ENCODE data around the gene CHD5.

CHD5 gene

DNA sequence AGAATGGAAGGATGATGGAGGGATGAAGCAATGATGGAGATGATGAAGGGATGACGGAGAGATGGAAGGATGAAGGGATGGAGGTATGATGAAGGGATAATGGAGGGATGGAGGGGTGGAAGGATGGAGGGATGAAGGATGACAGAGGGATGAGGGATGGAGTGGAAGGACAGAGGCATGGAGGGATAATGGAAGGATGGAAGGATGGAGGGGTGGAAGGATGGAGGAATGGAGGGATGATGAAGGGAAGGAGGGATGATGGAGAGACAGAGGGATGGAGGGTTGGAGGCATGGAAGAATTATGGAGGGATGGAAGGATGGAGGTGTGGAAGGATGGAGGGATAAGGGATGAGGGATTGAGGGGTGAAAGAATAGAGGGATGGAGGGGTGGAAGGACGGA lies 71.6 kb downstream of the CHD5 start:
- Histone ChIP-seq H3K27ac (no peak overlapping the region), H3K9me3 (no peaks in the 10 kb centered on the region), H3K4me3 (no peak overlapping the region), H3K4me1 (no peaks in the 10 kb centered on the region), H3K27me3 (peaks cover 0 to 40% of the 10 kb centered on the region in 2 donors), H3K36me3 (peaks cover 0 to 13% (median 0%) of the 10 kb centered on the region in 3 donors)
- intact Hi-C loops (cut with DNase I; ENCODE audit: low total_unique reads), result no loop called here
- TF ChIP-seq CTCF (IDR thresholded peaks at IDR 0.05), result no peak
- DNase-seq, result no peak

DNA sequence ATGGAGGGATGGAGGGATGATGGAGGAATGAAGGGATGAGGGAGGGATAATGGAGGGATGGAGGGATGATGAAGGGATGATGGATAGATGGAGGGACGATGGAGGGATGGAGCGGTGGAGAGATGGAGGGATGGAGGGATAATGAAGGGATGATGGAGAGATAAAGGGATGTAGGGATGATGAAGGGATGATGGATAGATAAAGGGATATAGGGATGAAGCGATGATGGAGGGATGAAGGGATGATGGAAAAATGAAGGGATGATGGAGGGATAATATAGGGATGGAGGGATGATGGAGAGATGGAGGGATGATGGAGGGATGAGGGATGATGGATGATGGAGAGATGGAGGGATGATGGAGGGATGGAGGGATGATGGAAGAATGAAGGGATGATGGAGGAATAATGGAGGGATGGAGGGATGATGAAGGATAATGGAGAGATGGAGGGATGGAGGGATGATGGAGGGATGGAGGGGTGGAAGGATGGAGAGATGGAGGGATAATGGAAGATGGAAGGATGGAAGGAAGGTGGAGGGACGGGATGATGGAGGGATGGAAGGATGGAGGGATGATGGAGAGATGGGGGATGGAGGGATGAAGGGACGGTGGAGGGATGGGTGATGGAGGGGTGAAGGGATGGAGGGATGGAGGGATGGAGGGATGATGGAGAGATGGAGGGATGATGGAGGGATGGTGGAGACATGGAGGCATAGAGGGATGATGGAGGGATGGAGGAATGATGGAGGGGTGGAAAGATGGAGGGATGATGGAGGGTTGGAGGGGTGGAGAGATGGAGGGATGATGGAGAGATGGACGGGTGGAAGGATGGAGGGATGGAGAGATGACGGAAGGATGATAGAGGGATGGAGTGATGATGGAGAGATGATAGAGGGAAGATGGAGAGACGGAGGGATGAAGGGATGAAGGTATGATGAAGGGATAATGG lies 72.4 kb downstream of the CHD5 start:
- no peaks in the 10 kb centered on the region for H3K4me1 ChIP-seq
- DNase-seq, result no peak
- peaks cover 0 to 13% (median 0%) of the 10 kb centered on the region in 3 donors for H3K36me3 ChIP-seq
- H3K27me3 ChIP-seq, result peaks cover 0 to 48% of the 10 kb centered on the region in 2 donors
- H3K9me3 ChIP-seq, result no peaks in the 10 kb centered on the region
- intact Hi-C loops (cut with DNase I; ENCODE audit: low total_unique reads), result no loop called here
- no peak overlapping the region for H3K4me3 ChIP-seq
- H3K27ac ChIP-seq, result no peak overlapping the region
- no peak for TF ChIP-seq CTCF (IDR thresholded peaks at IDR 0.05)

GRCh38 chr1:6106977-6107376 lies 73.1 kb downstream of the CHD5 start:
- Histone ChIP-seq H3K4me1 (no peaks in the 10 kb centered on the region), H3K27ac (no peak overlapping the region), H3K36me3 (peaks cover 0 to 13% (median 0%) of the 10 kb centered on the region in 3 donors), H3K4me3 (no peak overlapping the region), H3K27me3 (peaks cover 0 to 55% of the 10 kb centered on the region in 2 donors), H3K9me3 (no peaks in the 10 kb centered on the region)
- no peak for TF ChIP-seq CTCF (IDR thresholded peaks at IDR 0.05)
- DNase-seq, result no peak
- intact Hi-C loops (cut with DNase I; ENCODE audit: low total_unique reads), result no loop called here

DNA sequence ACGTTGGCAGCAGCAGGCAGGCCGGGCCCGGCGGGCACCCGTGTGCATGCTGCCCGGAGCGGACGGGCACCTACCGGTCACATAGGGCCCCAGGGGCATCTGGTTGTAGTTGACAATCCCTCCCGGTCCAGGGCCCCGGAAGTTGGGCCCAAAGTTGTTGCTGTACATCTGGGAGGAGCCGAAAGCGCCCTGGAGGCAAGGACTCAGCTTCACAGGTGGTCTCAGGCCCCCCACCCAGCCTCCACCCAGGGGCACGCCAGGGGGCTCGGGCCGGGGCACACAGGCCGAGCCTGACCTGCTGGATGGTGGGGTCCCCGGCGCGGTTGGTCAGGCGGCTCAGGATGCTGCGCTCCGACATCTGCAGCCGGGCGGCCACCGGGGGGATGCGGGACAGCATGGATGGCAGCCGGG lies 73.8 kb downstream of the CHD5 start:
- intact Hi-C loops (cut with DNase I; ENCODE audit: low total_unique reads), result no loop called here
- H3K4me1 ChIP-seq, result no peaks in the 10 kb centered on the region
- H3K27me3 ChIP-seq, result peaks cover 0 to 62% of the 10 kb centered on the region in 2 donors
- DNase-seq, result no peak
- H3K4me3 ChIP-seq, result no peak overlapping the region
- TF ChIP-seq CTCF (IDR thresholded peaks at IDR 0.05), result no peak
- H3K9me3 ChIP-seq, result no peaks in the 10 kb centered on the region
- H3K27ac ChIP-seq, result no peak overlapping the region
- peaks cover 0 to 13% (median 0%) of the 10 kb centered on the region in 3 donors for H3K36me3 ChIP-seq

- DNase-seq, result no peak
- no peak for TF ChIP-seq CTCF (IDR thresholded peaks at IDR 0.05)
- peaks cover 0 to 13% (median 0%) of the 10 kb centered on the region in 3 donors for H3K36me3 ChIP-seq
- no peak overlapping the region for H3K27ac ChIP-seq
- peaks cover 0 to 67% of the 10 kb centered on the region in 2 donors for H3K27me3 ChIP-seq
- H3K4me1 ChIP-seq, result no peaks in the 10 kb centered on the region
- intact Hi-C loops (cut with DNase I; ENCODE audit: low total_unique reads), result no loop called here
- no peaks in the 10 kb centered on the region for H3K9me3 ChIP-seq
- H3K4me3 ChIP-seq, result no peak overlapping the region
Measured at GRCh38 chr1:6105763-6106162, 74.4 kb downstream of the CHD5 start.

Measured in tibial artery (tissue), 4 donors.